Adrenal gland (tissue), 12 donors: ENCODE results near the gene EPHA3. TPM values are rescaled to one million over a fixed set of nuclear protein-coding genes. Genes with fewer than 3 reads are reported as not detected.

Source experiments
- DNase-seq, 7 donors: peaks; one replicate each; pipeline ENCODE4 v3.0.0-alpha.2; 2019 to 2020
- H3K27ac ChIP-seq, 5 donors: fragments of 200-600 bp; sonication (generic) in 4 of 5; 1 replicate in 3 of 5; 2 replicates in 2 of 5; pipeline versions ENCODE4 v1.5.1 to v1.8.0; 2016 to 2020; ENCODE audit warnings: mild to moderate bottlenecking in 1 of 5
- H3K27me3 ChIP-seq: fragments of 200-600 bp; 2 replicates; pipeline ENCODE4 v1.8.0; 2021
- H3K36me3 ChIP-seq, 2 donors: fragments of 200-600 bp; replicated peaks in 1 of 2; 1 replicate in 1 of 2; 2 replicates in 1 of 2; pipeline versions ENCODE4 v1.5.1 to v1.8.0; 2018 to 2022
- H3K4me1 ChIP-seq, 2 donors: fragments of 200-600 bp; replicated peaks in 1 of 2; 1 replicate in 1 of 2; 2 replicates in 1 of 2; pipeline versions ENCODE4 v1.5.1 to v1.8.0; 2018 to 2021
- H3K4me3 ChIP-seq, 4 donors: fragments of 200-600 bp; sonication (generic) in 3 of 4; one replicate each; pipeline ENCODE4 v1.5.1; 2016 to 2018
- H3K9me3 ChIP-seq, 3 donors: fragments of 200-600 bp; sonication (generic) in 1 of 3; replicated peaks in 1 of 3; 1 replicate in 2 of 3; 2 replicates in 1 of 3; pipeline versions ENCODE4 v1.5.1 to v1.8.0; 2016 to 2021
- POLR2A ChIP-seq, 2 donors: fragments of 450-650 bp; IDR thresholded peaks; one replicate each; pipeline ENCODE4 v1.6.1; 2017; ENCODE audit warnings: antibody characterized with exemption in 2 of 2, mild to moderate bottlenecking in 2 of 2, moderate library complexity in 1 of 2
- WGBS, 4 donors: extraction: QIAGEN DNeasy Blood & Tissue Kit in 2 of 4; methylation state at CpG; one replicate each; pipeline versions ENCODE4 v1.1.5 to v1.1.7; 2013 to 2017; 5-methylcytosine and 5-hydroxymethylcytosine counted together
- intact Hi-C, 2 donors: fragments of 100-400 bp; cut with DNase I; formaldehyde crosslinking; loops; one replicate each; pipeline versions ENCODE4 v1.14.1 to v1.15.0; 2022 to 2023
- polyA plus RNA-seq, 3 donors: library from polyadenylated mRNA; stranded (reverse); fragments of 200-250 nt in 2 of 3; fragments of 350-450 nt in 1 of 3; fragmentation: Illumina TruSeq in 1 of 3; extraction: RNeasy Lipid Tissue Mini Kit (QIAGEN cat#74804) in 1 of 3; gene quantifications; one replicate each; pipeline ENCODE4 v1.2.3, GENCODE V29; 2013 to 2014
- total RNA-seq, 9 donors: library from RNA; depleted of rRNA in 4 of 9; stranded (reverse); fragments of >200 nt in 4 of 9; fragments of 120-200 nt in 1 of 9; fragmentation: NEBNext Ultra II Directional in 1 of 9; extraction: Animal tissue kit (Norgen Biotek cat#: 25700) in 1 of 9; gene quantifications; one replicate each; pipeline versions ENCODE4 v1.1.0 to v1.2.4, GENCODE V29; 2013 to 2023
- TF ChIP-seq, protein P1 (sequence below), 6 experiments: fragments of 450-650 bp in 4 of 6; fragments of 200-600 bp in 2 of 6; sonication (generic) in 1 of 6; IDR thresholded peaks; 1 replicate in 5 of 6; 2 replicates in 1 of 6; pipeline versions ENCODE4 v1.5.1 to v1.8.0; 2016 to 2021; ENCODE audit warnings: antibody characterized with exemption in 6 of 6, mild to moderate bottlenecking in 2 of 6, moderate library complexity in 1 of 6
- donor health status: healthy with polysubstance abuse.
- donor health status: Bipolar disorder and iron deficiency.
- donor health status: DM: yes; HTN: yes; CAD: no.
- donor health status: DM: no; HTN: no; CAD: no.
- donor health status: DM: no; HTN: no; CAD: no.
- donor health status: DM: yes; HTN: yes; CAD: no.

Gene EPHA3
- total and polyA plus RNA-seq, 12 donors: 0.17 to 5.1 (median 0.48) TPM

DNA sequence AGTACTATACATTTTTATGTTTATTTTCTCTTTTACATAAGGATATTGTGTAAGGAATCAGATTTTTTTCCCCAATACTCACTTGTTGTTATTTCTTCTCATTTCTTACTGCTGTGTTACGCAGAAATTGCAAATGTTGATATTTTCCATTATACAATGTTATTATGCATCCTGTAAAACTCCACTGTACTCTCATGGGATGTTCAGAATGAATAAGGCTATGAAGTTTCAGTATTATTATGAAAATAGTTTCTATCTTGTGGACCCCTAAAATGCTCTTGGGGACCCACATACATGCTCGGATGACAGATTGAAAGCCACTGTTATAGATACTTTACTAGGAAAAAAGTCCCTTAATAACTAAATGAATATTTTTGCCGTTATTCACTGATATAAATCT is 329.4 kb downstream of the EPHA3 start:
- 67 to 79% (median 74%) methylated on average over 3 of the region's 3 CpGs for WGBS, 4 donors

DNA sequence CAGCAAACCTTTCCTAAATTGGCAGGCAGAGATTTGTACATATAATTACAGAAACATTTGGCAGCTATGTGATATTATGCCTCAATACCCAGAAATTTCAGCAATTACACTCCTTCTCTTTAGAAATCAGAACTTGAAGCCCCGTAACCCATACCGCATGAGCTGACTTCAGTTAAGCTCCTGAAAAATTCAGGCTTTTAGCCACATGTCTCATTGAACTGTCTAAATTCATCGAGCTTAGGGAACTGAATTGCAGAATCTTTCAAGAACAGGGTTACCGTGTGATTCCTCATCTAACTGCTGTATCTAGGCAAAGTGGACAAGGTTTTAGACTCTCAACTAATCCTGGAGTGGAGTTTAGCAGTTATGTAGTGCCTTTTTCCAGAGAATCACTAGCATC is 333.0 kb downstream of the EPHA3 start:
- intact Hi-C loops: no loop called here
- H3K27ac ChIP-seq: no peak overlapping the region
- H3K27me3 ChIP-seq: no peaks in the 10 kb centered on the region
- H3K36me3 ChIP-seq: no peaks in the 10 kb centered on the region
- no peak for TF ChIP-seq POLR2A (IDR thresholded peaks at IDR 0.05)
- TF ChIP-seq, protein P1, sequence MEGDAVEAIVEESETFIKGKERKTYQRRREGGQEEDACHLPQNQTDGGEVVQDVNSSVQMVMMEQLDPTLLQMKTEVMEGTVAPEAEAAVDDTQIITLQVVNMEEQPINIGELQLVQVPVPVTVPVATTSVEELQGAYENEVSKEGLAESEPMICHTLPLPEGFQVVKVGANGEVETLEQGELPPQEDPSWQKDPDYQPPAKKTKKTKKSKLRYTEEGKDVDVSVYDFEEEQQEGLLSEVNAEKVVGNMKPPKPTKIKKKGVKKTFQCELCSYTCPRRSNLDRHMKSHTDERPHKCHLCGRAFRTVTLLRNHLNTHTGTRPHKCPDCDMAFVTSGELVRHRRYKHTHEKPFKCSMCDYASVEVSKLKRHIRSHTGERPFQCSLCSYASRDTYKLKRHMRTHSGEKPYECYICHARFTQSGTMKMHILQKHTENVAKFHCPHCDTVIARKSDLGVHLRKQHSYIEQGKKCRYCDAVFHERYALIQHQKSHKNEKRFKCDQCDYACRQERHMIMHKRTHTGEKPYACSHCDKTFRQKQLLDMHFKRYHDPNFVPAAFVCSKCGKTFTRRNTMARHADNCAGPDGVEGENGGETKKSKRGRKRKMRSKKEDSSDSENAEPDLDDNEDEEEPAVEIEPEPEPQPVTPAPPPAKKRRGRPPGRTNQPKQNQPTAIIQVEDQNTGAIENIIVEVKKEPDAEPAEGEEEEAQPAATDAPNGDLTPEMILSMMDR (IDR thresholded peaks at IDR 0.05): no peak
- H3K4me1 ChIP-seq: no peaks in the 10 kb centered on the region
- H3K9me3 ChIP-seq: no peaks in the 10 kb centered on the region
- no peak for DNase-seq
- 74 to 81% (median 76%) methylated on average over 4 of the region's 4 CpGs for WGBS, 4 donors
- H3K4me3 ChIP-seq: no peak overlapping the region

More for the DNA sequence above, 329.4 kb downstream of the EPHA3 start:
- intact Hi-C loops: no loop called here
- no peaks in the 10 kb centered on the region for H3K27me3 ChIP-seq
- no peak overlapping the region for H3K4me3 ChIP-seq
- no peak for DNase-seq
- no peaks in the 10 kb centered on the region for H3K9me3 ChIP-seq
- TF ChIP-seq, protein P1 (IDR thresholded peaks at IDR 0.05): no peak
- no peak for TF ChIP-seq POLR2A (IDR thresholded peaks at IDR 0.05)
- H3K27ac ChIP-seq: no peak overlapping the region
- H3K36me3 ChIP-seq: no peaks in the 10 kb centered on the region
- H3K4me1 ChIP-seq: no peaks in the 10 kb centered on the region

DNA sequence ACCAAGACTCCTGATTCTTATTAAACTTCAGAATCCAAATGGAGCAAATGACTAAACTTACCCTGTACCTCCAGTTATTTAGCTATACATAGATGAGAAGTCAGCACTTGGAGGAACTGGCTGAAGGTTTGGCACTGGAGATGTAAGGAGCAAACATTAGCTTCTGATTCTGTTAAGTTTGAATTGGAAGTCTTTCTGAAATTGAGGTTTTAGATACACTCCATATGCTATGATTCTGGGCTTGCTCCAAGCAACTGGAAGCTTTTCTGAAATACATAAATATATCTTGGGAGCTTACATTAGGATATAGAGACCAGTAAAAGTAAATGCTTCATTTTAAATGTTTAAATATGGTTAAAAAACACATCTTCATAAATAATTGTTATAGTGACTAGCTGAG is 333.7 kb downstream of the EPHA3 start:
- Histone ChIP-seq H3K27ac (no peak overlapping the region), H3K4me1 (no peaks in the 10 kb centered on the region), H3K27me3 (no peaks in the 10 kb centered on the region), H3K9me3 (no peaks in the 10 kb centered on the region), H3K4me3 (no peak overlapping the region), H3K36me3 (no peaks in the 10 kb centered on the region)
- intact Hi-C loops: no loop called here
- TF ChIP-seq POLR2A (IDR thresholded peaks at IDR 0.05): no peak
- TF ChIP-seq, protein P1 (IDR thresholded peaks at IDR 0.05): no peak
- no peak for DNase-seq

GRCh38 chr3:89446593-89446992 is 339.2 kb downstream of the EPHA3 start:
- no peak for DNase-seq
- Histone ChIP-seq H3K27me3 (no peaks in the 10 kb centered on the region), H3K9me3 (no peaks in the 10 kb centered on the region), H3K4me3 (no peak overlapping the region), H3K36me3 (no peaks in the 10 kb centered on the region), H3K27ac (no peak overlapping the region), H3K4me1 (no peaks in the 10 kb centered on the region)
- WGBS, 4 donors: 83 to 90% (median 85%) methylated on average over 1 of the region's 1 CpG
- intact Hi-C loops: no loop called here
- TF ChIP-seq, protein P1 (IDR thresholded peaks at IDR 0.05): no peak
